GM23338 (cell line): Measurements from ENCODE around the gene TOR1AIP2.
"Not testable (repeated sequence)": the region's sequence is repeated elsewhere in the genome, so short reads cannot be mapped to it uniquely, and the experiment has no call there.

ENCODE experiments used
- CREB1 ChIP-seq: fragments of 250-450 bp; sonication (Bioruptor Pico); IDR thresholded peaks from 2 replicates; pipeline ENCODE4 v1.5.0; 2020; ENCODE audit warnings: low read depth, mild to moderate bottlenecking, moderate library complexity
- CTCF ChIP-seq, 2 experiments: fragments of 200-600 bp in 1 of 2; sonication (generic) in 1 of 2; conservative IDR thresholded peaks; 2 replicates each; pipeline versions ENCODE4 v1.5.1 to v1.6.1; 2016 to 2017; ENCODE audit warnings: antibody characterized with exemption in 2 of 2, low read depth in 2 of 2, mild to moderate bottlenecking in 2 of 2, moderate library complexity in 1 of 2
- EZH2 ChIP-seq: fragments of 200-600 bp; sonication (generic); IDR thresholded peaks from one replicate; pipeline ENCODE4 v1.8.0; 2017; ENCODE audit warnings: antibody characterized with exemption, mild to moderate bottlenecking, low read depth; ENCODE audit not compliant: unreplicated experiment
- EZH2phosphoT487 ChIP-seq: fragments of 200-600 bp; sonication (generic); IDR thresholded peaks from one replicate; pipeline ENCODE4 v1.8.1; 2018; ENCODE audit warnings: antibody characterized with exemption; ENCODE audit not compliant: unreplicated experiment
- JUNB ChIP-seq: IDR thresholded peaks from one replicate; pipeline ENCODE4 v1.6.1; 2016; ENCODE audit warnings: antibody characterized with exemption; ENCODE audit not compliant: unreplicated experiment
- NANOG ChIP-seq: IDR thresholded peaks from 2 replicates; pipeline ENCODE4 v1.6.1; 2016; ENCODE audit warnings: antibody characterized with exemption, borderline replicate concordance
- POLR2AphosphoS5 ChIP-seq: IDR thresholded peaks from 2 replicates; pipeline ENCODE4 v1.6.1; 2016; ENCODE audit warnings: antibody characterized with exemption, low read depth
- STAT1 ChIP-seq: IDR thresholded peaks from one replicate; pipeline ENCODE4 v1.6.1; 2016; ENCODE audit warnings: antibody characterized with exemption; ENCODE audit not compliant: unreplicated experiment
- ZNF331 ChIP-seq: fragments of 250-450 bp; sonication (Bioruptor Pico); IDR thresholded peaks from 2 replicates; pipeline ENCODE4 v1.5.0; 2020; ENCODE audit warnings: low read depth, mild to moderate bottlenecking, moderate library complexity
- ZNF462 ChIP-seq: fragments of 250-450 bp; sonication (Bioruptor Pico); IDR thresholded peaks from 2 replicates; pipeline ENCODE4 v1.5.0; 2020; ENCODE audit warnings: mild to moderate bottlenecking, moderate library complexity
- TF ChIP-seq, protein P1 (sequence below): IDR thresholded peaks from one replicate; pipeline ENCODE4 v1.6.1; 2018; ENCODE audit warnings: antibody characterized with exemption; ENCODE audit not compliant: unreplicated experiment
- TF ChIP-seq, protein P2 (sequence below): IDR thresholded peaks from 2 replicates; pipeline ENCODE4 v1.6.1; 2016; ENCODE audit warnings: antibody characterized with exemption

DNA sequence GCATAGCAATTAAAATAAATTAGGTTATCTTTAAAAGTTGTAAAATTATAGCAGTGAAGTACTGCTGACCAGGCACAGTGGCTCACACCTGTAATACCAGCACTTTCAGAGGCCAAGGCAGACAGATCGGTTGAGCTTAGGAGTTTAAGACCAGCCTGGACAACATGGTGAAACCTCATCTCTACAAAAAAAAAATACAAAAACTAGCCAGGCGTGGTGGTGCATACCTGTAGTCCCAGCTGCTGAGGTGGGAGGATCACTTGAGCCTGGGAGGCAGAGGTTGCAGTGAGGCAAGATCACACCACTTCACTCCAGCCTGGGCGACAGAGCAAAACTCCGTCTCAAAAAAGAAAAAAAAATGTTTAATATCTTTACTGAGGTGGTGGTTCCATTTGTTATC, 21.8 kb downstream of the TOR1AIP2 start:
- TF ChIP-seq CREB1 (CRISPR knock-in tag); CTCF (conservative IDR thresholded peaks at IDR 0.05; ENCODE audit: low read depth in 2 of 2); POLR2AphosphoS5; EZH2; JUNB; EZH2phosphoT487; ZNF462 (CRISPR knock-in tag); NANOG; ZNF331 (CRISPR knock-in tag); STAT1: not testable (repeated sequence)
- TF ChIP-seq, protein P1, sequence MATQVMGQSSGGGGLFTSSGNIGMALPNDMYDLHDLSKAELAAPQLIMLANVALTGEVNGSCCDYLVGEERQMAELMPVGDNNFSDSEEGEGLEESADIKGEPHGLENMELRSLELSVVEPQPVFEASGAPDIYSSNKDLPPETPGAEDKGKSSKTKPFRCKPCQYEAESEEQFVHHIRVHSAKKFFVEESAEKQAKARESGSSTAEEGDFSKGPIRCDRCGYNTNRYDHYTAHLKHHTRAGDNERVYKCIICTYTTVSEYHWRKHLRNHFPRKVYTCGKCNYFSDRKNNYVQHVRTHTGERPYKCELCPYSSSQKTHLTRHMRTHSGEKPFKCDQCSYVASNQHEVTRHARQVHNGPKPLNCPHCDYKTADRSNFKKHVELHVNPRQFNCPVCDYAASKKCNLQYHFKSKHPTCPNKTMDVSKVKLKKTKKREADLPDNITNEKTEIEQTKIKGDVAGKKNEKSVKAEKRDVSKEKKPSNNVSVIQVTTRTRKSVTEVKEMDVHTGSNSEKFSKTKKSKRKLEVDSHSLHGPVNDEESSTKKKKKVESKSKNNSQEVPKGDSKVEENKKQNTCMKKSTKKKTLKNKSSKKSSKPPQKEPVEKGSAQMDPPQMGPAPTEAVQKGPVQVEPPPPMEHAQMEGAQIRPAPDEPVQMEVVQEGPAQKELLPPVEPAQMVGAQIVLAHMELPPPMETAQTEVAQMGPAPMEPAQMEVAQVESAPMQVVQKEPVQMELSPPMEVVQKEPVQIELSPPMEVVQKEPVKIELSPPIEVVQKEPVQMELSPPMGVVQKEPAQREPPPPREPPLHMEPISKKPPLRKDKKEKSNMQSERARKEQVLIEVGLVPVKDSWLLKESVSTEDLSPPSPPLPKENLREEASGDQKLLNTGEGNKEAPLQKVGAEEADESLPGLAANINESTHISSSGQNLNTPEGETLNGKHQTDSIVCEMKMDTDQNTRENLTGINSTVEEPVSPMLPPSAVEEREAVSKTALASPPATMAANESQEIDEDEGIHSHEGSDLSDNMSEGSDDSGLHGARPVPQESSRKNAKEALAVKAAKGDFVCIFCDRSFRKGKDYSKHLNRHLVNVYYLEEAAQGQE = not testable (repeated sequence)
- TF ChIP-seq, protein P2, sequence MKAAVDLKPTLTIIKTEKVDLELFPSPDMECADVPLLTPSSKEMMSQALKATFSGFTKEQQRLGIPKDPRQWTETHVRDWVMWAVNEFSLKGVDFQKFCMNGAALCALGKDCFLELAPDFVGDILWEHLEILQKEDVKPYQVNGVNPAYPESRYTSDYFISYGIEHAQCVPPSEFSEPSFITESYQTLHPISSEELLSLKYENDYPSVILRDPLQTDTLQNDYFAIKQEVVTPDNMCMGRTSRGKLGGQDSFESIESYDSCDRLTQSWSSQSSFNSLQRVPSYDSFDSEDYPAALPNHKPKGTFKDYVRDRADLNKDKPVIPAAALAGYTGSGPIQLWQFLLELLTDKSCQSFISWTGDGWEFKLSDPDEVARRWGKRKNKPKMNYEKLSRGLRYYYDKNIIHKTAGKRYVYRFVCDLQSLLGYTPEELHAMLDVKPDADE = not testable (repeated sequence)
